K562 (cell line): Measurements from ENCODE around the gene TMEM132D. TPM values are rescaled to one million over a fixed set of nuclear protein-coding genes. Genes with fewer than 3 reads are reported as not detected.

Experiments used
- ATAC-seq: fragments of 200-7000 bp; cut with Tn5 transposase; 3 replicates; pipeline ENCODE4 v1.9.1; 2020; ENCODE audit warnings: moderate library complexity
- BruUV-seq: library from RNA; stranded (reverse); fragments of 400-500 nt; replicated peaks from 2 replicates; lab custom pipeline; 2021; lab: Mats Ljungman, UMichigan
- CTCF ChIA-PET: fragments of 300-600 bp; formaldehyde crosslinking; extraction: SDS; loops from one replicate; lab custom pipeline; 2021; ENCODE audit warnings: low intra/inter-chr PET ratio; lab: Yijun Ruan, JAX
- POLR2A ChIA-PET: fragments of 300-600, 350-650 bp; sonication (Branson Sonifier 250); formaldehyde crosslinking; extraction: SDS; loops from one replicate; lab custom pipeline; 2021; ENCODE audit warnings: antibody characterized with exemption, inconsistent platforms; lab: Yijun Ruan, JAX
- DNase-seq, 4 experiments: peaks; one replicate each; pipeline versions ENCODE4 v3.0.0 to v3.0.0-alpha.2; 2011 to 2018; ENCODE audit warnings: low spot score in 3 of 4, mixed read lengths in 3 of 4; ENCODE audit errors: extremely low read depth in 1 of 4
- FAIRE-seq: peaks from 2 replicates; lab custom pipeline; 2011; peaks lifted over from hg19 to GRCh38; lab: Jason Lieb, UNC
- H2AFZ ChIP-seq: 2 replicates; pipeline ENCODE4 v1.6.0; 2011; ENCODE audit warnings: low read depth, low read length, control low read depth, inconsistent platforms
- H3K27ac ChIP-seq: fragments of 200-600 bp; 3 replicates; pipeline ENCODE4 v1.8.0; 2011; ENCODE audit warnings: low read depth, mild to moderate bottlenecking, control low read depth, inconsistent platforms, low read length, moderate library complexity, mixed read lengths; ENCODE audit errors: extremely low read depth
- H3K27me3 ChIP-seq, 2 experiments: fragments of 300-600 bp in 1 of 2; 2 replicates in 1 of 2; 3 replicates in 1 of 2; pipeline versions ENCODE4 v1.6.0 to v1.8.0; 2011; ENCODE audit warnings: inconsistent platforms in 2 of 2, low read length in 2 of 2, mild to moderate bottlenecking in 1 of 2, mixed read lengths in 1 of 2, moderate library complexity in 1 of 2; ENCODE audit not compliant: control insufficient read depth in 2 of 2, insufficient read depth in 2 of 2
- H3K36me3 ChIP-seq: fragments of 300-600 bp; 3 replicates; pipeline ENCODE4 v1.8.0; 2011; ENCODE audit warnings: mild to moderate bottlenecking, low read length, inconsistent platforms; ENCODE audit not compliant: control insufficient read depth, insufficient read depth
- H3K4me1 ChIP-seq, 2 experiments: fragments of 200-600 bp in 1 of 2; replicated peaks in 1 of 2; 2 replicates in 1 of 2; 3 replicates in 1 of 2; pipeline versions ENCODE4 v1.5.1 to v1.8.0; 2011; ENCODE audit warnings: inconsistent platforms in 2 of 2, low read length in 2 of 2, mild to moderate bottlenecking in 1 of 2, mixed read lengths in 1 of 2, moderate library complexity in 1 of 2; ENCODE audit not compliant: control insufficient read depth in 2 of 2, insufficient read depth in 2 of 2
- H3K4me2 ChIP-seq: 2 replicates; pipeline ENCODE4 v1.6.1; 2011; ENCODE audit warnings: low read length, control low read depth, inconsistent platforms, mixed read lengths; ENCODE audit not compliant: insufficient read depth
- H3K4me3 ChIP-seq: fragments of 200-600 bp; sonication (generic), shearing (Covaris generic); 2 replicates; pipeline ENCODE4 v1.5.1; 2016; ENCODE audit warnings: control low read depth, inconsistent platforms
- H3K79me2 ChIP-seq: fragments of 200-600 bp; 3 replicates; pipeline ENCODE4 v1.8.0; 2011; ENCODE audit warnings: low read length, inconsistent platforms; ENCODE audit not compliant: control insufficient read depth, insufficient read depth
- H3K9ac ChIP-seq, 2 experiments: 2 replicates each; pipeline versions ENCODE4 v1.6.0 to v1.6.1; 2011; ENCODE audit warnings: low read depth in 2 of 2, low read length in 2 of 2, control low read depth in 1 of 2, inconsistent platforms in 1 of 2, mild to moderate bottlenecking in 1 of 2, mixed read lengths in 1 of 2; ENCODE audit not compliant: insufficient read depth in 1 of 2
- H3K9me1 ChIP-seq: one replicate; pipeline ENCODE4 v1.6.0; 2011; ENCODE audit warnings: inconsistent platforms, mild to moderate bottlenecking, low read length, moderate library complexity; ENCODE audit not compliant: control insufficient read depth, insufficient read depth
- H3K9me3 ChIP-seq: replicated peaks from 2 replicates; pipeline ENCODE4 v1.5.1; 2011; ENCODE audit warnings: low read depth, low read length, inconsistent platforms; ENCODE audit not compliant: control insufficient read depth, insufficient read depth
- H4K20me1 ChIP-seq: replicated peaks from 2 replicates; pipeline ENCODE4 v1.6.1; 2011; ENCODE audit warnings: low read length, inconsistent platforms, mixed read lengths; ENCODE audit not compliant: control insufficient read depth, insufficient read depth
- CC2D1A ChIP-seq: fragments of 450-650 bp; IDR thresholded peaks from 2 replicates; pipeline ENCODE4 v1.6.1; 2017; ENCODE audit warnings: mild to moderate bottlenecking
- ETV5 ChIP-seq: sonication (generic); formaldehyde crosslinking; IDR thresholded peaks from 2 replicates; pipeline ENCODE4 v1.4.0; 2020; ENCODE audit warnings: low read depth, mild to moderate bottlenecking, missing genetic modification reagents
- NCOA4 ChIP-seq: fragments of 450-650 bp; IDR thresholded peaks from 2 replicates; pipeline ENCODE4 v1.6.1; 2018; ENCODE audit warnings: mild to moderate bottlenecking; ENCODE audit not compliant: partially characterized antibody
- NFATC3 ChIP-seq: fragments of 450-650 bp; IDR thresholded peaks from 2 replicates; pipeline ENCODE4 v1.6.1; 2017; ENCODE audit warnings: mild to moderate bottlenecking
- TAF15 ChIP-seq: fragments of 200-400 bp; formaldehyde crosslinking; IDR thresholded peaks from 2 replicates; pipeline ENCODE4 v1.6.1; 2017; ENCODE audit warnings: mild to moderate bottlenecking, low read depth, low read length, moderate library complexity
- TAF7 ChIP-seq: fragments of 450-650 bp; IDR thresholded peaks from 2 replicates; pipeline ENCODE4 v1.6.1; 2016; ENCODE audit warnings: missing genetic modification characterization, missing compliant biosample characterization
- XRCC4 ChIP-seq: IDR thresholded peaks from one replicate; pipeline ENCODE4 v1.6.1; 2011; ENCODE audit not compliant: insufficient read depth, insufficient read length; ENCODE audit errors: extremely low read depth
- YY1 ChIP-seq, 3 experiments: IDR thresholded peaks; 2 replicates each; pipeline ENCODE4 v1.6.1; 2011; ENCODE audit warnings: low read length in 2 of 3, mild to moderate bottlenecking in 2 of 3, moderate library complexity in 2 of 3, borderline replicate concordance in 1 of 3, control low read depth in 1 of 3, low read depth in 1 of 3; ENCODE audit not compliant: insufficient read depth in 3 of 3, insufficient replicate concordance in 2 of 3, control insufficient read depth in 1 of 3, insufficient read length in 1 of 3; ENCODE audit errors: extremely low read depth in 1 of 3
- WGBS: fragments of 100-300 bp; shearing (Covaris generic); methylation state at CpG from one replicate; pipeline ENCODE4 v1.1.6; 2016; ENCODE audit warnings: low coverage, mixed read lengths; ENCODE audit not compliant: insufficient coverage; ENCODE audit errors: missing lambda C conversion rate; 5-methylcytosine and 5-hydroxymethylcytosine counted together
- in situ Hi-C: fragments of 300-500 bp; cut with MboI; formaldehyde crosslinking; loops from 4 replicates; pipeline ENCODE4 v1.15.0; 2018; ENCODE audit warnings: inconsistent platforms, mixed read lengths
- intact Hi-C: fragments of 100-400 bp; cut with micrococcal nuclease; formaldehyde crosslinking; loops from 2 replicates; pipeline ENCODE4 v1.14.2; 2022
- polyA plus RNA-seq, 8 experiments: library from polyadenylated mRNA; depleted of rRNA in 4 of 8; stranded (reverse) in 5 of 8; unstranded in 3 of 8; fragments of >200 nt; fragmentation: Nextera tagmentation in 2 of 8; fragmentation: Illumina TruSeq in 1 of 8; extraction: Ambion mirVana in 2 of 8; extraction: Trizol in 1 of 8; gene quantifications; 2 replicates each; pipeline versions ENCODE4 v1.2.1 to v1.2.3, GENCODE V29; 2011 to 2014; ENCODE audit warnings: inconsistent platforms in 1 of 8, missing spikeins in 1 of 8
- total RNA-seq, 7 experiments: library from RNA; depleted of rRNA in 6 of 7; stranded (reverse); fragments of >200 nt in 6 of 7; fragmentation: Illumina TruSeq in 2 of 7; extraction: Trizol in 2 of 7; gene quantifications; 2 replicates each; pipeline versions ENCODE4 v1.2.1 to v1.2.3, GENCODE V29; 2011 to 2021; ENCODE audit warnings: low replicate concordance in 1 of 7

TMEM132D gene
- total and polyA plus RNA-seq, 9 of the 15 experiments (the other 6 are each of a cell fraction or from before 2014, with no cell fraction given): not detected

DNA sequence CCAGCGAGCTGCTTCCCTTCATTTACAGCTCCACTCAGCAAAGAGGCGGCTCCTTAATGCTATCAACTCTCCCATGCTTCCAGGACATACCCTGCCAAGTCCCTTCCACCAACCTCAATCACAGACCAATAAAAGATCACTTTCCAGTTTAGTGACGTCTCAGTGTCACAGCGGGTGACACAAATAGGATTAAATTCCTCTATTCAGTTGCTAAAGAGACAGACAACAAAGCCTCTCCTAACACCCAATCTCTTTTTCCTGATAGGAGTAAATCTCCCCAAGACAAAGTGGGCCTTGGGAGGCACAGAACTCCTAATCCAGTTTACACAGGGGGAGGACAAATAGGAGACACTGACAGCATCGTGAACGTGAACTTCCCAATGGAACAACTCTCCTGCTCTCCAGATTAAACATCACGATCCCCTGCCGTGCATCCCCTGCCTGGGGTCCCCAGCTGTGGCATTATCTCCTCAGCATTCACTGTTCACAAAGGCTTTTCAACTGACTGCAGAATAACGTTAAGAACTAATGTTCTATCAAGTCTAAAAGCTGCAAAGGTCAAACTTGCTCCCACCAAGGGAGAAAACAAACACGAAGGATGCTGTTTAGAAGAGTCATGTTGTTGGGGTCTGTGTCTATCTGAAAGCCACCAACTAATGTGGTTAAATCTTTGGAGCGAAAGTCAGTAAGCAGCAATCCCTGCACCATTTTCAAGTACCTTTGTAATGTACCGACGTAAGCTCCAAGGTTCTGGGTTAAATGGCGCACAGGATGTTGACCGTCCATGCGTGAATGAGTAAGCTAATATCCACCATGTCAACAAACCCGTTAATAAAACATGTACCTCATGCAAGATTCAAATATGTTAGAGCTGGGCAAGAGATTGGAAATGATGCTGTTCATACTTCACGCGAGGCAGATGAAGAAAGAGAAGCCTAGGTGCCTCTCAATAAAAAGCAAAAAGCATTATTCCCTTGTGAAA is 31.5 kb downstream of the TMEM132D start:
- 0% methylated on average over 19 of the region's 19 CpGs for WGBS
- Histone ChIP-seq H3K36me3 (no peaks in the 10 kb centered on the region), H3K4me2 (no peak overlapping the region), H3K4me1 (no peaks in the 10 kb centered on the region), H3K79me2 (no peaks in the 10 kb centered on the region), H3K27ac (no peak overlapping the region), H3K9ac (no peak overlapping the region), H3K4me3 (no peak overlapping the region), H3K27me3 (peaks cover 5 to 8% of the 10 kb centered on the region in 2 experiments; a peak in 4 of 5 replicates), H3K9me3 (no peaks in the 10 kb centered on the region), H4K20me1 (no peaks in the 10 kb centered on the region), H2AFZ (no peak overlapping the region), H3K9me1 (peaks cover 3% of the 10 kb centered on the region)
- intact Hi-C loops (no loop called here), in situ Hi-C loops (no loop called here)
- ChIA-PET POLR2A (no interaction called here), CTCF (no interaction called here)
- TF ChIP-seq NCOA4 (no peak), TAF15 (no peak), XRCC4 (no peak), NFATC3 (no peak), CC2D1A (no peak), YY1 (IDR thresholded peaks at IDR 0.05; ENCODE audit: borderline replicate concordance in 1 of 3, control insufficient read depth in 1 of 3, extremely low read depth in 1 of 3, insufficient read depth in 3 of 3, insufficient read length in 1 of 3, insufficient replicate concordance in 2 of 3, low read depth in 1 of 3, low read length in 2 of 3) (no peak), TAF7 (tag) (no peak), ETV5 (no peak)
- DNase-seq (no peak), ATAC-seq (no peak), FAIRE-seq (no peak)
- BruUV-seq: no TSS peak
